ENCODE measurements around the gene CELF2.

CELF2 gene

GRCh38 chr10:11105676-11106004 is 88.0 kb downstream of the CELF2 start:
- Histone ChIP-seq H3K27me3 (ENCODE audit: control insufficient read depth, insufficient read depth, low read length) (no peaks in the 10 kb centered on the region), H3K27ac (ENCODE audit: low read depth, low read length) (no peak overlapping the region), H3K9ac (ENCODE audit: low read length) (no peak overlapping the region), H3K4me3 (ENCODE audit: low read depth, low read length) (no peak overlapping the region), H3K36me3 (ENCODE audit: control insufficient read depth, insufficient read depth, low read length) (no peaks in the 10 kb centered on the region), H3K4me1 (ENCODE audit: control insufficient read depth, insufficient read depth, low read length) (peaks cover 10% of the 10 kb centered on the region), H3K9me3 (ENCODE audit: control insufficient read depth, insufficient read depth, low read depth, low read length) (peaks cover 10% of the 10 kb centered on the region)

- H3K27ac ChIP-seq (ENCODE audit: low read depth, low read length) = no peak overlapping the region
- H3K27me3 ChIP-seq (ENCODE audit: control insufficient read depth, insufficient read depth, low read length) = no peaks in the 10 kb centered on the region
- no peaks in the 10 kb centered on the region for H3K36me3 ChIP-seq (ENCODE audit: control insufficient read depth, insufficient read depth, low read length)
- H3K9me3 ChIP-seq (ENCODE audit: control insufficient read depth, insufficient read depth, low read depth, low read length) = peaks cover 10% of the 10 kb centered on the region
- no peak overlapping the region for H3K4me3 ChIP-seq (ENCODE audit: low read depth, low read length)
- peaks cover 10% of the 10 kb centered on the region for H3K4me1 ChIP-seq (ENCODE audit: control insufficient read depth, insufficient read depth, low read length)
- H3K9ac ChIP-seq (ENCODE audit: low read length) = no peak overlapping the region
Observed at GRCh38 chr10:11106621-11107374, 89.1 kb downstream of the CELF2 start.

GRCh38 chr10:11107948-11108347 is 90.3 kb downstream of the CELF2 start:
- no peaks in the 10 kb centered on the region for H3K27me3 ChIP-seq (ENCODE audit: control insufficient read depth, insufficient read depth, low read length)
- no peak overlapping the region for H3K9ac ChIP-seq (ENCODE audit: low read length)
- peaks cover 10% of the 10 kb centered on the region for H3K9me3 ChIP-seq (ENCODE audit: control insufficient read depth, insufficient read depth, low read depth, low read length)
- H3K36me3 ChIP-seq (ENCODE audit: control insufficient read depth, insufficient read depth, low read length) = no peaks in the 10 kb centered on the region
- no peak overlapping the region for H3K4me3 ChIP-seq (ENCODE audit: low read depth, low read length)
- H3K27ac ChIP-seq (ENCODE audit: low read depth, low read length) = no peak overlapping the region
- H3K4me1 ChIP-seq (ENCODE audit: control insufficient read depth, insufficient read depth, low read length) = peaks cover 10% of the 10 kb centered on the region

GRCh38 chr10:11108356-11108755 is 90.7 kb downstream of the CELF2 start:
- no peak overlapping the region for H3K27ac ChIP-seq (ENCODE audit: low read depth, low read length)
- H3K4me3 ChIP-seq (ENCODE audit: low read depth, low read length) = no peak overlapping the region
- H3K9ac ChIP-seq (ENCODE audit: low read length) = no peak overlapping the region
- no peaks in the 10 kb centered on the region for H3K36me3 ChIP-seq (ENCODE audit: control insufficient read depth, insufficient read depth, low read length)
- H3K27me3 ChIP-seq (ENCODE audit: control insufficient read depth, insufficient read depth, low read length) = no peaks in the 10 kb centered on the region
- peaks cover 10% of the 10 kb centered on the region for H3K4me1 ChIP-seq (ENCODE audit: control insufficient read depth, insufficient read depth, low read length)
- peaks cover 10% of the 10 kb centered on the region for H3K9me3 ChIP-seq (ENCODE audit: control insufficient read depth, insufficient read depth, low read depth, low read length)

GRCh38 chr10:11109590-11109989 is 91.9 kb downstream of the CELF2 start:
- no peak overlapping the region for H3K4me3 ChIP-seq (ENCODE audit: low read depth, low read length)
- no peaks in the 10 kb centered on the region for H3K36me3 ChIP-seq (ENCODE audit: control insufficient read depth, insufficient read depth, low read length)
- H3K9ac ChIP-seq (ENCODE audit: low read length) = no peak overlapping the region
- no peak overlapping the region for H3K27ac ChIP-seq (ENCODE audit: low read depth, low read length)
- H3K27me3 ChIP-seq (ENCODE audit: control insufficient read depth, insufficient read depth, low read length) = no peaks in the 10 kb centered on the region
- H3K9me3 ChIP-seq (ENCODE audit: control insufficient read depth, insufficient read depth, low read depth, low read length) = peaks cover 10% of the 10 kb centered on the region
- peaks cover 10% of the 10 kb centered on the region for H3K4me1 ChIP-seq (ENCODE audit: control insufficient read depth, insufficient read depth, low read length)

GRCh38 chr10:11110539-11110938 is 92.9 kb downstream of the CELF2 start:
- Histone ChIP-seq H3K9ac (ENCODE audit: low read length) (no peak overlapping the region), H3K36me3 (ENCODE audit: control insufficient read depth, insufficient read depth, low read length) (no peaks in the 10 kb centered on the region), H3K9me3 (ENCODE audit: control insufficient read depth, insufficient read depth, low read depth, low read length) (peaks cover 10% of the 10 kb centered on the region), H3K27ac (ENCODE audit: low read depth, low read length) (no peak overlapping the region), H3K4me3 (ENCODE audit: low read depth, low read length) (no peak overlapping the region), H3K27me3 (ENCODE audit: control insufficient read depth, insufficient read depth, low read length) (no peaks in the 10 kb centered on the region), H3K4me1 (ENCODE audit: control insufficient read depth, insufficient read depth, low read length) (peaks cover 5% of the 10 kb centered on the region)

GRCh38 chr10:11111490-11111889 is 93.8 kb downstream of the CELF2 start:
- no peaks in the 10 kb centered on the region for H3K27me3 ChIP-seq (ENCODE audit: control insufficient read depth, insufficient read depth, low read length)
- H3K4me1 ChIP-seq (ENCODE audit: control insufficient read depth, insufficient read depth, low read length) = peaks cover 4% of the 10 kb centered on the region
- no peak overlapping the region for H3K27ac ChIP-seq (ENCODE audit: low read depth, low read length)
- H3K36me3 ChIP-seq (ENCODE audit: control insufficient read depth, insufficient read depth, low read length) = no peaks in the 10 kb centered on the region
- no peak overlapping the region for H3K9ac ChIP-seq (ENCODE audit: low read length)
- H3K4me3 ChIP-seq (ENCODE audit: low read depth, low read length) = no peak overlapping the region
- H3K9me3 ChIP-seq (ENCODE audit: control insufficient read depth, insufficient read depth, low read depth, low read length) = peaks cover 10% of the 10 kb centered on the region

- Histone ChIP-seq H3K4me3 (ENCODE audit: low read depth, low read length) (no peak overlapping the region), H3K27me3 (ENCODE audit: control insufficient read depth, insufficient read depth, low read length) (no peaks in the 10 kb centered on the region), H3K27ac (ENCODE audit: low read depth, low read length) (no peak overlapping the region), H3K4me1 (ENCODE audit: control insufficient read depth, insufficient read depth, low read length) (no peaks in the 10 kb centered on the region), H3K9me3 (ENCODE audit: control insufficient read depth, insufficient read depth, low read depth, low read length) (peaks cover 10% of the 10 kb centered on the region), H3K9ac (ENCODE audit: low read length) (no peak overlapping the region), H3K36me3 (ENCODE audit: control insufficient read depth, insufficient read depth, low read length) (no peaks in the 10 kb centered on the region)
Observed at GRCh38 chr10:11112718-11113117, 95.0 kb downstream of the CELF2 start.

GRCh38 chr10:11113156-11113555 is 95.5 kb downstream of the CELF2 start:
- no peak overlapping the region for H3K9ac ChIP-seq (ENCODE audit: low read length)
- H3K36me3 ChIP-seq (ENCODE audit: control insufficient read depth, insufficient read depth, low read length) = no peaks in the 10 kb centered on the region
- H3K27ac ChIP-seq (ENCODE audit: low read depth, low read length) = no peak overlapping the region
- H3K4me3 ChIP-seq (ENCODE audit: low read depth, low read length) = no peak overlapping the region
- H3K27me3 ChIP-seq (ENCODE audit: control insufficient read depth, insufficient read depth, low read length) = no peaks in the 10 kb centered on the region
- no peaks in the 10 kb centered on the region for H3K4me1 ChIP-seq (ENCODE audit: control insufficient read depth, insufficient read depth, low read length)
- H3K9me3 ChIP-seq (ENCODE audit: control insufficient read depth, insufficient read depth, low read depth, low read length) = peaks cover 10% of the 10 kb centered on the region

GRCh38 chr10:11114269-11114668 is 96.6 kb downstream of the CELF2 start:
- Histone ChIP-seq H3K27me3 (ENCODE audit: control insufficient read depth, insufficient read depth, low read length) (no peaks in the 10 kb centered on the region), H3K9me3 (ENCODE audit: control insufficient read depth, insufficient read depth, low read depth, low read length) (peaks cover 7% of the 10 kb centered on the region), H3K4me1 (ENCODE audit: control insufficient read depth, insufficient read depth, low read length) (no peaks in the 10 kb centered on the region), H3K36me3 (ENCODE audit: control insufficient read depth, insufficient read depth, low read length) (no peaks in the 10 kb centered on the region), H3K4me3 (ENCODE audit: low read depth, low read length) (no peak overlapping the region), H3K9ac (ENCODE audit: low read length) (no peak overlapping the region), H3K27ac (ENCODE audit: low read depth, low read length) (no peak overlapping the region)

- H3K4me1 ChIP-seq (ENCODE audit: control insufficient read depth, insufficient read depth, low read length) = no peaks in the 10 kb centered on the region
- no peaks in the 10 kb centered on the region for H3K27me3 ChIP-seq (ENCODE audit: control insufficient read depth, insufficient read depth, low read length)
- H3K36me3 ChIP-seq (ENCODE audit: control insufficient read depth, insufficient read depth, low read length) = no peaks in the 10 kb centered on the region
- H3K9ac ChIP-seq (ENCODE audit: low read length) = no peak overlapping the region
- H3K4me3 ChIP-seq (ENCODE audit: low read depth, low read length) = no peak overlapping the region
- H3K9me3 ChIP-seq (ENCODE audit: control insufficient read depth, insufficient read depth, low read depth, low read length) = no peaks in the 10 kb centered on the region
- H3K27ac ChIP-seq (ENCODE audit: low read depth, low read length) = no peak overlapping the region
Observed at GRCh38 chr10:11115337-11115736, 97.7 kb downstream of the CELF2 start.

Measured in HUES6 (cell line).